SK-N-MC (cell line): ENCODE data around the gene PLSCR1.

Source experiments
- EZH2 ChIP-seq: fragments of 200-600 bp; sonication (generic); IDR thresholded peaks from one replicate; pipeline ENCODE4 v1.6.1; 2017; ENCODE audit warnings: antibody characterized with exemption
- POLR2AphosphoS5 ChIP-seq: IDR thresholded peaks from 2 replicates; pipeline ENCODE4 v1.6.1; 2012; ENCODE audit warnings: mild to moderate bottlenecking, low read depth, low read length, borderline replicate concordance

DNA sequence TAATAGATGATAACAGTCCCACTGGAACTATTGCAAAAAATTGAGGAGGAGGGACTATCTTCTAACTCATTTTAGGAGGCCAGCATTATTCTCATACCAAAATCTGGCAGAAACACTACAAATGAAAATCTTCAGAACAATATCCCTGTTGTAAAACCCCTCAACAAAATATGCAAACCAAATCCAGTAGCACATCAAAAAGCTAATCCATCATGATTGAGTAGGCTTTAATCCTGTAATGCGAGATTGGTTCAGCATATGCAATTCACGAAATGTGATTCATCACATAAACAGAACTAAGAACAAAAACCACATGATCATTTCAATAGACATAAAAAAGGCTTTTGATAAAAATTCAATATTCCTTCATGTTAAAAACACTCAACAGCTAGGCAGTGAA, 51.2 kb downstream of the PLSCR1 start:
- TF ChIP-seq POLR2AphosphoS5 (no peak), EZH2 (no peak)
